ENCODE data around the gene WWTR1. TPM values are rescaled to one million over a fixed set of nuclear protein-coding genes. Genes with fewer than 3 reads are reported as not detected.

Gene WWTR1
- total RNA-seq, 1 experiment from 2014 or later, result 14.1 TPM

- H3K36me3 ChIP-seq (replicated peaks; ENCODE audit: control insufficient read depth, insufficient read depth, low read length), result no peaks in the 10 kb centered on the region
- H3K4me3 ChIP-seq (ENCODE audit: insufficient read depth, low read depth, low read length), result no peak overlapping the region
- no peaks in the 10 kb centered on the region for H3K27me3 ChIP-seq (ENCODE audit: control insufficient read depth, insufficient read depth, low read length)
- DNase-seq, result no peak
Measured at GRCh38 chr3:149538371-149538770, 119.5 kb downstream of the WWTR1 start.

GRCh38 chr3:149536429-149536828, 121.4 kb downstream of the WWTR1 start:
- H3K4me3 ChIP-seq (ENCODE audit: insufficient read depth, low read depth, low read length), result no peak overlapping the region
- DNase-seq, result peak; percentile 55

GRCh38 chr3:149535333-149535685, 122.5 kb downstream of the WWTR1 start:
- no peak for DNase-seq

More at GRCh38 chr3:149536429-149536828, 121.4 kb downstream of the WWTR1 start:
- Histone ChIP-seq H3K36me3 (replicated peaks; ENCODE audit: control insufficient read depth, insufficient read depth, low read length) (no peaks in the 10 kb centered on the region), H3K27me3 (ENCODE audit: control insufficient read depth, insufficient read depth, low read length) (no peaks in the 10 kb centered on the region)

GRCh38 chr3:149534671-149535332, 123.0 kb downstream of the WWTR1 start:
- DNase-seq, result no peak
- Histone ChIP-seq H3K4me3 (ENCODE audit: insufficient read depth, low read depth, low read length) (no peak overlapping the region), H3K27me3 (ENCODE audit: control insufficient read depth, insufficient read depth, low read length) (no peaks in the 10 kb centered on the region), H3K36me3 (replicated peaks; ENCODE audit: control insufficient read depth, insufficient read depth, low read length) (no peaks in the 10 kb centered on the region)

More at GRCh38 chr3:149535333-149535685, 122.5 kb downstream of the WWTR1 start:
- Histone ChIP-seq H3K27me3 (ENCODE audit: control insufficient read depth, insufficient read depth, low read length) (no peaks in the 10 kb centered on the region), H3K4me3 (ENCODE audit: insufficient read depth, low read depth, low read length) (no peak overlapping the region), H3K36me3 (replicated peaks; ENCODE audit: control insufficient read depth, insufficient read depth, low read length) (no peaks in the 10 kb centered on the region)

- H3K27me3 ChIP-seq (ENCODE audit: control insufficient read depth, insufficient read depth, low read length), result no peaks in the 10 kb centered on the region
- H3K36me3 ChIP-seq (replicated peaks; ENCODE audit: control insufficient read depth, insufficient read depth, low read length), result no peaks in the 10 kb centered on the region
- no peak overlapping the region for H3K4me3 ChIP-seq (ENCODE audit: insufficient read depth, low read depth, low read length)
- no peak for DNase-seq
Measured at GRCh38 chr3:149534082-149534481, 123.7 kb downstream of the WWTR1 start.

- Histone ChIP-seq H3K4me3 (ENCODE audit: insufficient read depth, low read depth, low read length) (no peak overlapping the region), H3K36me3 (replicated peaks; ENCODE audit: control insufficient read depth, insufficient read depth, low read length) (no peaks in the 10 kb centered on the region), H3K27me3 (ENCODE audit: control insufficient read depth, insufficient read depth, low read length) (no peaks in the 10 kb centered on the region)
- no peak for DNase-seq
Measured at GRCh38 chr3:149532489-149533180, 125.2 kb downstream of the WWTR1 start.

GRCh38 chr3:149529099-149529498, 128.7 kb downstream of the WWTR1 start:
- no peaks in the 10 kb centered on the region for H3K27me3 ChIP-seq (ENCODE audit: control insufficient read depth, insufficient read depth, low read length)

GRCh38 chr3:149528340-149528650, 129.5 kb downstream of the WWTR1 start:
- Histone ChIP-seq H3K36me3 (replicated peaks; ENCODE audit: control insufficient read depth, insufficient read depth, low read length) (peaks cover 2% of the 10 kb centered on the region), H3K4me3 (ENCODE audit: insufficient read depth, low read depth, low read length) (no peak overlapping the region), H3K27me3 (ENCODE audit: control insufficient read depth, insufficient read depth, low read length) (no peaks in the 10 kb centered on the region)
- DNase-seq, result no peak

More at GRCh38 chr3:149529099-149529498, 128.7 kb downstream of the WWTR1 start:
- no peak overlapping the region for H3K4me3 ChIP-seq (ENCODE audit: insufficient read depth, low read depth, low read length)
- H3K36me3 ChIP-seq (replicated peaks; ENCODE audit: control insufficient read depth, insufficient read depth, low read length), result peaks cover 2% of the 10 kb centered on the region
- no peak for DNase-seq

- peak; percentile 13 for DNase-seq
- H3K27me3 ChIP-seq (ENCODE audit: control insufficient read depth, insufficient read depth, low read length), result no peaks in the 10 kb centered on the region
Measured at GRCh38 chr3:149527531-149528339, 130.1 kb downstream of the WWTR1 start.

GRCh38 chr3:149523512-149524299, 134.1 kb downstream of the WWTR1 start:
- H3K4me3 ChIP-seq (ENCODE audit: insufficient read depth, low read depth, low read length), result no peak overlapping the region
- no peak for DNase-seq
- H3K36me3 ChIP-seq (replicated peaks; ENCODE audit: control insufficient read depth, insufficient read depth, low read length), result peaks cover 2% of the 10 kb centered on the region
- no peaks in the 10 kb centered on the region for H3K27me3 ChIP-seq (ENCODE audit: control insufficient read depth, insufficient read depth, low read length)

More at GRCh38 chr3:149527531-149528339, 130.1 kb downstream of the WWTR1 start:
- peaks cover 2% of the 10 kb centered on the region for H3K36me3 ChIP-seq (replicated peaks; ENCODE audit: control insufficient read depth, insufficient read depth, low read length)
- H3K4me3 ChIP-seq (ENCODE audit: insufficient read depth, low read depth, low read length), result no peak overlapping the region

- Histone ChIP-seq H3K27me3 (ENCODE audit: control insufficient read depth, insufficient read depth, low read length) (no peaks in the 10 kb centered on the region), H3K4me3 (ENCODE audit: insufficient read depth, low read depth, low read length) (no peak overlapping the region), H3K36me3 (replicated peaks; ENCODE audit: control insufficient read depth, insufficient read depth, low read length) (peaks cover 2% of the 10 kb centered on the region; the same call in 1 of the 2 replicates)
- DNase-seq, result no peak
Measured at GRCh38 chr3:149519912-149520311, 137.9 kb downstream of the WWTR1 start.

- no peaks in the 10 kb centered on the region for H3K27me3 ChIP-seq (ENCODE audit: control insufficient read depth, insufficient read depth, low read length)
- no peak overlapping the region for H3K4me3 ChIP-seq (ENCODE audit: insufficient read depth, low read depth, low read length)
- H3K36me3 ChIP-seq (replicated peaks; ENCODE audit: control insufficient read depth, insufficient read depth, low read length), result peaks cover 2% of the 10 kb centered on the region; the same call in 1 of the 2 replicates
- DNase-seq, result no peak
Measured at GRCh38 chr3:149516920-149517319, 140.9 kb downstream of the WWTR1 start.

- no peak for DNase-seq
- Histone ChIP-seq H3K4me3 (ENCODE audit: insufficient read depth, low read depth, low read length) (no peak overlapping the region), H3K36me3 (replicated peaks; ENCODE audit: control insufficient read depth, insufficient read depth, low read length) (peaks cover 2% of the 10 kb centered on the region; the same call in 1 of the 2 replicates), H3K27me3 (ENCODE audit: control insufficient read depth, insufficient read depth, low read length) (no peaks in the 10 kb centered on the region)
Measured at GRCh38 chr3:149515249-149515648, 142.6 kb downstream of the WWTR1 start.

GRCh38 chr3:149514471-149514870, 143.4 kb downstream of the WWTR1 start:
- no peak for DNase-seq
- Histone ChIP-seq H3K27me3 (ENCODE audit: control insufficient read depth, insufficient read depth, low read length) (no peaks in the 10 kb centered on the region), H3K4me3 (ENCODE audit: insufficient read depth, low read depth, low read length) (no peak overlapping the region), H3K36me3 (replicated peaks; ENCODE audit: control insufficient read depth, insufficient read depth, low read length) (peaks cover 2% of the 10 kb centered on the region; the same call in 1 of the 2 replicates)
